Activated T-cell treated with anti-CD3 and anti-CD28 coated beads, Interleukin-2, amount 50 U/mL, for 72 hours (primary cell): ENCODE measurements around the gene PIP4K2C. TPM values are rescaled to one million over a fixed set of nuclear protein-coding genes. Genes with fewer than 3 reads are reported as not detected.
A peak's percentile ranks its signal among the peaks of the same experiment; 100 is the strongest.
"Not testable (repeated sequence)": the region's sequence is repeated elsewhere in the genome, so short reads cannot be mapped to it uniquely, and the experiment has no call there.

Experiments
- ATAC-seq, 2 donors: fragments of 150-1000 bp; cut with Tn5 transposase; replicated peaks in 1 of 2; 2 replicates each; pipeline ENCODE4 v1.10.0; 2021; ENCODE audit warnings: moderate library complexity in 2 of 2, mild to moderate bottlenecking in 1 of 2
- DNase-seq, 2 donors: peaks; one replicate each; pipeline ENCODE4 v3.0.0; 2021 to 2022; ENCODE audit warnings: mixed read lengths in 1 of 2
- H3K27ac Mint-ChIP-seq: one replicate; pipeline ENCODE4 v1.8.0; 2022; ENCODE audit warnings: mild to moderate bottlenecking, moderate library complexity, mixed read lengths
- H3K27me3 Mint-ChIP-seq: one replicate; pipeline ENCODE4 v1.8.0; 2022; ENCODE audit warnings: low read depth, mixed read lengths
- H3K36me3 Mint-ChIP-seq, 2 donors: one replicate each; pipeline ENCODE4 v1.8.0; 2022; ENCODE audit warnings: mixed read lengths in 2 of 2, mild to moderate bottlenecking in 1 of 2; ENCODE audit not compliant: insufficient read depth in 2 of 2
- H3K4me1 Mint-ChIP-seq: one replicate; pipeline ENCODE4 v1.8.0; 2022; ENCODE audit warnings: low read depth, mixed read lengths
- H3K4me3 Mint-ChIP-seq, 2 donors: one replicate each; pipeline ENCODE4 v1.8.0; 2022; ENCODE audit warnings: mild to moderate bottlenecking in 2 of 2, mixed read lengths in 2 of 2, moderate library complexity in 2 of 2
- H3K9me3 Mint-ChIP-seq, 2 donors: one replicate each; pipeline ENCODE4 v1.8.0; 2022; ENCODE audit warnings: mixed read lengths in 2 of 2
- total RNA-seq, 2 donors: library from RNA; stranded (reverse); gene quantifications; one replicate each; pipeline ENCODE4 v1.2.3, GENCODE V29; 2022

PIP4K2C gene
- total RNA-seq, 2 donors from 2014 or later, result 21.3 to 23.1 TPM

GRCh38 chr12:57582440-57582839 lies 8.6 kb upstream of the PIP4K2C start:
- DNase-seq (no peak), ATAC-seq (no peak)
- H3K9me3 Mint-ChIP-seq, result no peaks in the 10 kb centered on the region
- H3K4me1 Mint-ChIP-seq, result peaks cover 6% of the 10 kb centered on the region
- H3K27me3 Mint-ChIP-seq, result no peaks in the 10 kb centered on the region
- H3K36me3 Mint-ChIP-seq, result no peaks in the 10 kb centered on the region
- H3K27ac Mint-ChIP-seq, result no peak overlapping the region
- H3K4me3 Mint-ChIP-seq, result no peak overlapping the region

GRCh38 chr12:57583008-57583831 lies 7.8 kb upstream of the PIP4K2C start:
- ATAC-seq (peak; percentile 99 to 100), DNase-seq (peak; percentile 76 to 79)
- Mint-ChIP-seq H3K4me3 (peak overlapping the region in 1 of 2 donors; percentile 11), H3K9me3 (no peaks in the 10 kb centered on the region), H3K36me3 (no peaks in the 10 kb centered on the region), H3K27me3 (no peaks in the 10 kb centered on the region), H3K27ac (no peak overlapping the region), H3K4me1 (peaks cover 6% of the 10 kb centered on the region)

GRCh38 chr12:57584050-57584449 lies 6.9 kb upstream of the PIP4K2C start:
- H3K27ac Mint-ChIP-seq, result no peak overlapping the region
- DNase-seq (no peak), ATAC-seq (no peak)
- no peaks in the 10 kb centered on the region for H3K36me3 Mint-ChIP-seq
- H3K9me3 Mint-ChIP-seq, result no peaks in the 10 kb centered on the region
- H3K4me1 Mint-ChIP-seq, result peaks cover 6% of the 10 kb centered on the region
- H3K27me3 Mint-ChIP-seq, result no peaks in the 10 kb centered on the region
- H3K4me3 Mint-ChIP-seq, result no peak overlapping the region

- Mint-ChIP-seq H3K27ac (no peak overlapping the region), H3K36me3 (no peaks in the 10 kb centered on the region), H3K4me1 (peaks cover 6% of the 10 kb centered on the region), H3K9me3 (no peaks in the 10 kb centered on the region), H3K4me3 (no peak overlapping the region), H3K27me3 (no peaks in the 10 kb centered on the region)
- no peak for ATAC-seq
- DNase-seq, result no peak
These were observed 6.3 kb upstream of the PIP4K2C start for GRCh38 chr12:57584690-57585089.

- Mint-ChIP-seq H3K27me3 (no peaks in the 10 kb centered on the region), H3K36me3 (no peaks in the 10 kb centered on the region), H3K4me3 (no peak overlapping the region), H3K4me1 (peaks cover 7% of the 10 kb centered on the region), H3K27ac (no peak overlapping the region), H3K9me3 (no peaks in the 10 kb centered on the region)
- DNase-seq (no peak), ATAC-seq (no peak)
These were observed 5.8 kb upstream of the PIP4K2C start for GRCh38 chr12:57585156-57585555.

GRCh38 chr12:57586128-57586527 lies 4.9 kb upstream of the PIP4K2C start:
- no peak for DNase-seq
- Mint-ChIP-seq H3K27me3 (no peaks in the 10 kb centered on the region), H3K9me3 (no peaks in the 10 kb centered on the region), H3K36me3 (no peaks in the 10 kb centered on the region), H3K4me1 (peaks cover 13% of the 10 kb centered on the region), H3K27ac (no peak overlapping the region), H3K4me3 (no peak overlapping the region)
- ATAC-seq, result no peak

- DNase-seq (no peak), ATAC-seq (no peak)
- H3K4me3 Mint-ChIP-seq, result no peak overlapping the region
- H3K27ac Mint-ChIP-seq, result no peak overlapping the region
- H3K9me3 Mint-ChIP-seq, result no peaks in the 10 kb centered on the region
- peaks cover 19% of the 10 kb centered on the region for H3K4me1 Mint-ChIP-seq
- H3K36me3 Mint-ChIP-seq, result no peaks in the 10 kb centered on the region
- H3K27me3 Mint-ChIP-seq, result no peaks in the 10 kb centered on the region
These were observed 4.1 kb upstream of the PIP4K2C start for GRCh38 chr12:57586832-57587429.

GRCh38 chr12:57588951-57589610 lies 1.9 kb upstream of the PIP4K2C start:
- ATAC-seq, H3K9me3 Mint-ChIP-seq, DNase-seq: not testable (repeated sequence)

GRCh38 chr12:57590479-57590863 lies 521 bp upstream of the PIP4K2C start:
- ATAC-seq (no peak), DNase-seq (no peak)
- no peaks in the 10 kb centered on the region for H3K27me3 Mint-ChIP-seq
- H3K4me1 Mint-ChIP-seq, result peaks cover 21% of the 10 kb centered on the region
- H3K9me3 Mint-ChIP-seq, result no peaks in the 10 kb centered on the region
- H3K27ac Mint-ChIP-seq, result peak overlapping the region; percentile 8
- no peaks in the 10 kb centered on the region for H3K36me3 Mint-ChIP-seq
- peak overlapping the region; percentile 79 to 93 for H3K4me3 Mint-ChIP-seq

More at GRCh38 chr12:57588951-57589610, 1.9 kb upstream of the PIP4K2C start:
- H3K27ac Mint-ChIP-seq, H3K4me3 Mint-ChIP-seq, H3K27me3 Mint-ChIP-seq, H3K36me3 Mint-ChIP-seq: not testable (repeated sequence)
- peaks cover 21% of the 10 kb centered on the region for H3K4me1 Mint-ChIP-seq

GRCh38 chr12:57591782-57592325 lies 862 bp downstream of the PIP4K2C start:
- peaks cover 21% of the 10 kb centered on the region for H3K4me1 Mint-ChIP-seq
- no peak for ATAC-seq
- peak overlapping the region; percentile 59 for H3K27ac Mint-ChIP-seq
- peak overlapping the region; percentile 79 to 93 for H3K4me3 Mint-ChIP-seq
- no peaks in the 10 kb centered on the region for H3K9me3 Mint-ChIP-seq
- H3K36me3 Mint-ChIP-seq, result peaks cover 2 to 3% of the 10 kb centered on the region in 2 donors
- no peak for DNase-seq
- H3K27me3 Mint-ChIP-seq, result no peaks in the 10 kb centered on the region

- H3K27me3 Mint-ChIP-seq, result no peaks in the 10 kb centered on the region
- no peak for ATAC-seq
- DNase-seq, result no peak
- no peaks in the 10 kb centered on the region for H3K9me3 Mint-ChIP-seq
- H3K27ac Mint-ChIP-seq, result peak overlapping the region; percentile 59
- H3K36me3 Mint-ChIP-seq, result peaks cover 4% of the 10 kb centered on the region in 2 donors
- H3K4me1 Mint-ChIP-seq, result peaks cover 21% of the 10 kb centered on the region
- peak overlapping the region; percentile 79 to 93 for H3K4me3 Mint-ChIP-seq
These were observed 1.7 kb downstream of the PIP4K2C start for GRCh38 chr12:57592551-57593165.

GRCh38 chr12:57593187-57593586 lies 2.2 kb downstream of the PIP4K2C start:
- Mint-ChIP-seq H3K27me3 (no peaks in the 10 kb centered on the region), H3K4me3 (no peak overlapping the region), H3K9me3 (no peaks in the 10 kb centered on the region), H3K36me3 (peaks cover 4 to 6% of the 10 kb centered on the region in 2 donors), H3K27ac (no peak overlapping the region), H3K4me1 (peaks cover 21% of the 10 kb centered on the region)
- ATAC-seq (no peak), DNase-seq (no peak)

GRCh38 chr12:57600395-57600794 lies 9.4 kb downstream of the PIP4K2C start:
- Mint-ChIP-seq H3K9me3 (peaks cover 0 to 1% of the 10 kb centered on the region in 2 donors), H3K4me1 (peaks cover 17% of the 10 kb centered on the region), H3K4me3 (no peak overlapping the region), H3K36me3 (peaks cover 4 to 11% of the 10 kb centered on the region in 2 donors), H3K27me3 (no peaks in the 10 kb centered on the region), H3K27ac (no peak overlapping the region)
- no peak for ATAC-seq
- no peak for DNase-seq
